ENCODE results near the gene TMEM151A.

DNA sequence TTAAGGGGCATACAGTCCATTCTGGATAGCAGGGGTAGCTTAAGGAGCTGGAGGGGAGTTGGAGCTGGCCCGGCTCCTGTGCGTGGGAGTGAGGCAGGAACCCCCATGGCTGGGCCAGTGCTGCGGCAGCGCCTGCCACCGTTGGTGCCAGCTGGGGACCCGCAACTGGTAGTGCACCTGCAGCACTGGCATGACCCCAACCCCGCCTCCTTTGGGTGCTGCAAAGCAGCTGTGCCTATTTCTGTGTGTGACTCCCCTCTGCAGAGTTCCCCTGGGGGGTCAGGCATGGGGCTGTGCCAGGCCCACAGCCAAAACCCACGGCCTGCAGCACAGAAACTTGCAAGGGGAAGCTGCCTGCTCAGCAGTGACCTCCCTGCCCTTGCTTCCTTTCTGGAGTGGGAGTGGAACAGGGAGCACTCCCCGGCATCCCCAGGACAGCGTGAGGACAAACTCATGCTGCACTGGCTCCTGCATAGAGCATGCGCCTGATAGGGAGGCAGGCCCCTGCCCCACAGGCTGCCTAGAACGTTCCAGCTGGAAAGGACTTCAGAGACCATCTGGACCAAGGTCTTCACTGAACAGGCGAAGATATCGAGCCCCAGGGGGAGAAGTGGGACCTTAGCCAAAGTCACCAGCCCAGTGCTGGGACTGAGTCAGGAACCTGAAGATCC, 49.5 kb upstream of the TMEM151A start:
- TF ChIP-seq POLR2A (IDR thresholded peaks at IDR 0.05) = no peak
- TF ChIP-seq, protein P1, sequence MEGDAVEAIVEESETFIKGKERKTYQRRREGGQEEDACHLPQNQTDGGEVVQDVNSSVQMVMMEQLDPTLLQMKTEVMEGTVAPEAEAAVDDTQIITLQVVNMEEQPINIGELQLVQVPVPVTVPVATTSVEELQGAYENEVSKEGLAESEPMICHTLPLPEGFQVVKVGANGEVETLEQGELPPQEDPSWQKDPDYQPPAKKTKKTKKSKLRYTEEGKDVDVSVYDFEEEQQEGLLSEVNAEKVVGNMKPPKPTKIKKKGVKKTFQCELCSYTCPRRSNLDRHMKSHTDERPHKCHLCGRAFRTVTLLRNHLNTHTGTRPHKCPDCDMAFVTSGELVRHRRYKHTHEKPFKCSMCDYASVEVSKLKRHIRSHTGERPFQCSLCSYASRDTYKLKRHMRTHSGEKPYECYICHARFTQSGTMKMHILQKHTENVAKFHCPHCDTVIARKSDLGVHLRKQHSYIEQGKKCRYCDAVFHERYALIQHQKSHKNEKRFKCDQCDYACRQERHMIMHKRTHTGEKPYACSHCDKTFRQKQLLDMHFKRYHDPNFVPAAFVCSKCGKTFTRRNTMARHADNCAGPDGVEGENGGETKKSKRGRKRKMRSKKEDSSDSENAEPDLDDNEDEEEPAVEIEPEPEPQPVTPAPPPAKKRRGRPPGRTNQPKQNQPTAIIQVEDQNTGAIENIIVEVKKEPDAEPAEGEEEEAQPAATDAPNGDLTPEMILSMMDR (IDR thresholded peaks at IDR 0.05) = no peak
